ENCODE data around the gene ZNF385B.

DNA sequence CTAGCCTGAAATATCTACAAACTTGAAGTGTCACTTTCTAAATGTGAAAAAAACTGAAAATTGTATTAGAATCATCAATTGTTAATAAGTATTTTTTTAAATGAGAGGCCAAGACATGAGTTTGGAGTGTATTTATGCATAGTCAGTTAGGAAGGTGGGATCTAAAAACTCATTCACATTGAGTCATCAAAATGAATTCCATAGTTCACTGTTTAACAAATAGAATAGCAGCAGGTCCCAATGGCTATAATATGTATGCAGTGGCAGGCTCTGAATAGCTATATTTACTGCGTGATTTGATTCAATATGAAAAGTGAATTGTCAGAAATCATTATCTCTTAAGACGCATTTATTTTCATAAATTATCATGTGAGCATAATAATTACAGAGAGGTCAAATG, 256.1 kb downstream of the ZNF385B start:
- TF ChIP-seq POLR2A (IDR thresholded peaks at IDR 0.05): no peak
- no peak for TF ChIP-seq POLR2AphosphoS5 (IDR thresholded peaks at IDR 0.05)
- TF ChIP-seq, protein P1, sequence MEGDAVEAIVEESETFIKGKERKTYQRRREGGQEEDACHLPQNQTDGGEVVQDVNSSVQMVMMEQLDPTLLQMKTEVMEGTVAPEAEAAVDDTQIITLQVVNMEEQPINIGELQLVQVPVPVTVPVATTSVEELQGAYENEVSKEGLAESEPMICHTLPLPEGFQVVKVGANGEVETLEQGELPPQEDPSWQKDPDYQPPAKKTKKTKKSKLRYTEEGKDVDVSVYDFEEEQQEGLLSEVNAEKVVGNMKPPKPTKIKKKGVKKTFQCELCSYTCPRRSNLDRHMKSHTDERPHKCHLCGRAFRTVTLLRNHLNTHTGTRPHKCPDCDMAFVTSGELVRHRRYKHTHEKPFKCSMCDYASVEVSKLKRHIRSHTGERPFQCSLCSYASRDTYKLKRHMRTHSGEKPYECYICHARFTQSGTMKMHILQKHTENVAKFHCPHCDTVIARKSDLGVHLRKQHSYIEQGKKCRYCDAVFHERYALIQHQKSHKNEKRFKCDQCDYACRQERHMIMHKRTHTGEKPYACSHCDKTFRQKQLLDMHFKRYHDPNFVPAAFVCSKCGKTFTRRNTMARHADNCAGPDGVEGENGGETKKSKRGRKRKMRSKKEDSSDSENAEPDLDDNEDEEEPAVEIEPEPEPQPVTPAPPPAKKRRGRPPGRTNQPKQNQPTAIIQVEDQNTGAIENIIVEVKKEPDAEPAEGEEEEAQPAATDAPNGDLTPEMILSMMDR (IDR thresholded peaks at IDR 0.05): no peak
